ENCODE measurements around the gene SCFD2. TPM values are rescaled to one million over a fixed set of nuclear protein-coding genes. Genes with fewer than 3 reads are reported as not detected.
A peak's percentile ranks its signal among the peaks of the same experiment; 100 is the strongest.

SCFD2 gene
- total and polyA plus RNA-seq, 2 experiments from 2014 or later: 30.7 to 33.2 TPM

DNA sequence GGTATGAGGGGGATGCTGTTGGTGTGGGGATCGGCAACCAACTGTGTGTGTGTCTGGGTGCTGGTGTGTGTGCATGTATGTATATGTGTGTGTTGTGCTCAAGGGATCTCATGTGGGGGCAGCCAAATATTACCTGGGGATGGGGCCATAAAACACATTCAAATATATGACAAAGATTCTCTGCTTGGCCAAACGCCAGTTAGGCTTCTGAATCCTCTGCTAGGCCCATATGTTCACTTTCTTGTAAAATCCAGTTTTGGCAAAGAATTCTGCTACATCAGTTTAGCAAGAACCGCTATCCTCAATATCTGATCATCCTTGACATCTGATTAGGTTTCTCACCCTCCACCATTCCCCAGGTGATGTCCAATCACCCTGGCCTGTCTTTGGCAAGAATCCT lies 397.2 kb downstream of the SCFD2 start:
- no peaks in the 10 kb centered on the region for H3F3A ChIP-seq (ENCODE audit: insufficient read depth)
- H3K4me3 ChIP-seq: no peak overlapping the region
- no peak overlapping the region for H3K9ac ChIP-seq
- H2AFZ ChIP-seq: no peak overlapping the region
- H4K20me1 ChIP-seq (ENCODE audit: insufficient read depth): no peaks in the 10 kb centered on the region
- in situ Hi-C loops (cut with MboI): no loop called here
- no peak for TF ChIP-seq EZH2 (IDR thresholded peaks at IDR 0.05; ENCODE audit: insufficient read depth, poor library complexity, severe bottlenecking)
- no peak for TF ChIP-seq EZH2phosphoT487 (IDR thresholded peaks at IDR 0.05; ENCODE audit: insufficient read depth, low read depth)
- 0 out of 2 replicates have a peak, but pooled peaks cover 8% of the 10 kb centered on the region for H3K4me1 ChIP-seq (ENCODE audit: insufficient read depth)
- H3K4me2 ChIP-seq (ENCODE audit: unreplicated experiment): no peak overlapping the region
- no peaks in the 10 kb centered on the region for H3K27me3 ChIP-seq (replicated peaks; ENCODE audit: insufficient read depth)
- no peak for DNase-seq
- H3K36me3 ChIP-seq (ENCODE audit: low read depth): no peaks in the 10 kb centered on the region
- H3K27ac ChIP-seq: no peak overlapping the region
- no peaks in the 10 kb centered on the region for H3K79me2 ChIP-seq (ENCODE audit: insufficient read depth)
- H3K9me3 ChIP-seq (ENCODE audit: low read depth): no peaks in the 10 kb centered on the region
- no peaks in the 10 kb centered on the region for H3K9me2 ChIP-seq (ENCODE audit: insufficient read depth)
- WGBS, 2 experiments (ENCODE audit: low coverage in 1 of 2, low lambda C conversion rate in 2 of 2, missing lambda C conversion rate in 2 of 2): 94 to 98% methylated on average over 3 of the region's 3 CpGs

- no peak for TF ChIP-seq EZH2 (IDR thresholded peaks at IDR 0.05; ENCODE audit: insufficient read depth, poor library complexity, severe bottlenecking)
- H3K79me2 ChIP-seq (ENCODE audit: insufficient read depth): no peaks in the 10 kb centered on the region
- no peak overlapping the region for H3K4me2 ChIP-seq (ENCODE audit: unreplicated experiment)
- H3K27ac ChIP-seq: no peak overlapping the region
- no peak overlapping the region for H3K4me3 ChIP-seq
- no peak overlapping the region for H3K9ac ChIP-seq
- 0 out of 2 replicates have a peak, but pooled peaks cover 8% of the 10 kb centered on the region for H3K4me1 ChIP-seq (ENCODE audit: insufficient read depth)
- H2AFZ ChIP-seq: no peak overlapping the region
- WGBS, 2 experiments (ENCODE audit: low coverage in 1 of 2, low lambda C conversion rate in 2 of 2, missing lambda C conversion rate in 2 of 2): 76 to 81% methylated on average over 5 of the region's 5 CpGs
- H3K9me2 ChIP-seq (ENCODE audit: insufficient read depth): no peaks in the 10 kb centered on the region
- in situ Hi-C loops (cut with MboI): no loop called here
- H3K27me3 ChIP-seq (replicated peaks; ENCODE audit: insufficient read depth): no peaks in the 10 kb centered on the region
- no peaks in the 10 kb centered on the region for H4K20me1 ChIP-seq (ENCODE audit: insufficient read depth)
- no peaks in the 10 kb centered on the region for H3K36me3 ChIP-seq (ENCODE audit: low read depth)
- no peaks in the 10 kb centered on the region for H3K9me3 ChIP-seq (ENCODE audit: low read depth)
- no peak for DNase-seq
- H3F3A ChIP-seq (ENCODE audit: insufficient read depth): no peaks in the 10 kb centered on the region
Measured at GRCh38 chr4:52968241-52968640, 397.6 kb downstream of the SCFD2 start.

DNA sequence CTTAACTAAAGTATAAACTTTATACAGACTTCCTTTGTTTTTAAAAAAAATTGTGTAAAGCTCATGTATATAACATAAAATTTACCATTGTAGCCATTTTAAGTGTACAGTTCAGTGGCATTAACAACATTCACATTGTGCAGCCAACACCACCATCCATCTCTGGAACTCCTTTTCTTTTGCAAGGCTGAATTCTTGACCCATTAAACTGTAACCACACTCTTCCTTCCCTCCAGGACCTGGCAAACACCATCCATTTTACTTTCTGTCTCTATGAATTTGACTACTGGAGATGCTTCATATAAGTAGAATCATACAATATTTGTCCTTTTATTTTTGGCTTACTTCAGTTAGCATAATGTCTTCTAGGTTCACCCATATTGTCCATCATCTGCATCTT lies 399.1 kb downstream of the SCFD2 start:
- no peaks in the 10 kb centered on the region for H3K9me2 ChIP-seq (ENCODE audit: insufficient read depth)
- H3F3A ChIP-seq (ENCODE audit: insufficient read depth): no peaks in the 10 kb centered on the region
- H3K27me3 ChIP-seq (replicated peaks; ENCODE audit: insufficient read depth): no peaks in the 10 kb centered on the region
- no peak overlapping the region for H3K27ac ChIP-seq
- TF ChIP-seq EZH2 (IDR thresholded peaks at IDR 0.05; ENCODE audit: insufficient read depth, poor library complexity, severe bottlenecking) (no peak), EZH2phosphoT487 (IDR thresholded peaks at IDR 0.05; ENCODE audit: insufficient read depth, low read depth) (no peak)
- H3K9me3 ChIP-seq (ENCODE audit: low read depth): no peaks in the 10 kb centered on the region
- DNase-seq: peak; percentile 22
- H3K4me1 ChIP-seq (ENCODE audit: insufficient read depth): 0 out of 2 replicates have a peak, but pooled peaks cover 8% of the 10 kb centered on the region
- no peaks in the 10 kb centered on the region for H4K20me1 ChIP-seq (ENCODE audit: insufficient read depth)
- H3K9ac ChIP-seq: no peak overlapping the region
- no peak overlapping the region for H3K4me2 ChIP-seq (ENCODE audit: unreplicated experiment)
- no peaks in the 10 kb centered on the region for H3K36me3 ChIP-seq (ENCODE audit: low read depth)
- no peak overlapping the region for H3K4me3 ChIP-seq
- H2AFZ ChIP-seq: no peak overlapping the region
- in situ Hi-C loops (cut with MboI): no loop called here
- H3K79me2 ChIP-seq (ENCODE audit: insufficient read depth): no peaks in the 10 kb centered on the region

GRCh38 chr4:52966172-52966571 lies 399.7 kb downstream of the SCFD2 start:
- 0 out of 2 replicates have a peak, but pooled peaks cover 8% of the 10 kb centered on the region for H3K4me1 ChIP-seq (ENCODE audit: insufficient read depth)
- H2AFZ ChIP-seq: no peak overlapping the region
- no peaks in the 10 kb centered on the region for H3K36me3 ChIP-seq (ENCODE audit: low read depth)
- H4K20me1 ChIP-seq (ENCODE audit: insufficient read depth): no peaks in the 10 kb centered on the region
- H3F3A ChIP-seq (ENCODE audit: insufficient read depth): no peaks in the 10 kb centered on the region
- H3K79me2 ChIP-seq (ENCODE audit: insufficient read depth): no peaks in the 10 kb centered on the region
- H3K4me3 ChIP-seq: no peak overlapping the region
- no peaks in the 10 kb centered on the region for H3K9me2 ChIP-seq (ENCODE audit: insufficient read depth)
- H3K4me2 ChIP-seq (ENCODE audit: unreplicated experiment): no peak overlapping the region
- in situ Hi-C loops (cut with MboI): no loop called here
- DNase-seq: no peak
- no peak for TF ChIP-seq EZH2 (IDR thresholded peaks at IDR 0.05; ENCODE audit: insufficient read depth, poor library complexity, severe bottlenecking)
- no peak for TF ChIP-seq EZH2phosphoT487 (IDR thresholded peaks at IDR 0.05; ENCODE audit: insufficient read depth, low read depth)
- H3K27me3 ChIP-seq (replicated peaks; ENCODE audit: insufficient read depth): no peaks in the 10 kb centered on the region
- H3K27ac ChIP-seq: no peak overlapping the region
- H3K9ac ChIP-seq: no peak overlapping the region
- 96 to 98% methylated on average over 5 of the region's 5 CpGs for WGBS, 2 experiments (ENCODE audit: low coverage in 1 of 2, low lambda C conversion rate in 2 of 2, missing lambda C conversion rate in 2 of 2)
- H3K9me3 ChIP-seq (ENCODE audit: low read depth): no peaks in the 10 kb centered on the region

GRCh38 chr4:52964561-52965101 lies 401.2 kb downstream of the SCFD2 start:
- Histone ChIP-seq H3K9ac (no peak overlapping the region), H2AFZ (no peak overlapping the region), H3K27ac (no peak overlapping the region), H3F3A (ENCODE audit: insufficient read depth) (peaks cover 4% of the 10 kb centered on the region; the same call in 1 of the 2 replicates), H3K9me3 (ENCODE audit: low read depth) (no peaks in the 10 kb centered on the region), H3K4me3 (no peak overlapping the region), H3K4me1 (ENCODE audit: insufficient read depth) (peaks cover 12% of the 10 kb centered on the region), H3K4me2 (ENCODE audit: unreplicated experiment) (no peak overlapping the region), H3K79me2 (ENCODE audit: insufficient read depth) (no peaks in the 10 kb centered on the region), H3K9me2 (ENCODE audit: insufficient read depth) (no peaks in the 10 kb centered on the region), H4K20me1 (ENCODE audit: insufficient read depth) (no peaks in the 10 kb centered on the region), H3K36me3 (ENCODE audit: low read depth) (no peaks in the 10 kb centered on the region), H3K27me3 (replicated peaks; ENCODE audit: insufficient read depth) (no peaks in the 10 kb centered on the region)
- no peak for DNase-seq
- no peak for TF ChIP-seq EZH2phosphoT487 (IDR thresholded peaks at IDR 0.05; ENCODE audit: insufficient read depth, low read depth)
- TF ChIP-seq EZH2 (IDR thresholded peaks at IDR 0.05; ENCODE audit: insufficient read depth, poor library complexity, severe bottlenecking): no peak
- WGBS, 2 experiments (ENCODE audit: low coverage in 1 of 2, low lambda C conversion rate in 2 of 2, missing lambda C conversion rate in 2 of 2): 98% methylated on average over 4 of the region's 4 CpGs
- in situ Hi-C loops (cut with MboI): no loop called here
